Activated naive CD8-positive, alpha-beta T cell treated with anti-CD3 and anti-CD28 coated beads, Interleukin-2, amount 50 U/mL, for 16 hours (primary cell): ENCODE results near the gene SUSD1.

Experiments used
- DNase-seq: peaks from one replicate; pipeline ENCODE4 v3.0.0-alpha.2; 2020; ENCODE audit warnings: low read depth, low spot score

Gene SUSD1

GRCh38 chr9:112069318-112070169 lies 105.6 kb downstream of the SUSD1 start:
- DNase-seq: no peak

GRCh38 chr9:112065806-112066606 lies 109.1 kb downstream of the SUSD1 start:
- DNase-seq: no peak

GRCh38 chr9:112064871-112065270 lies 110.2 kb downstream of the SUSD1 start:
- no peak for DNase-seq

- DNase-seq: no peak
Measured at GRCh38 chr9:112063586-112063985, 111.5 kb downstream of the SUSD1 start.

GRCh38 chr9:112063151-112063550 lies 111.9 kb downstream of the SUSD1 start:
- DNase-seq: no peak

GRCh38 chr9:112061152-112061740 lies 113.9 kb downstream of the SUSD1 start:
- no peak for DNase-seq

GRCh38 chr9:112059966-112060320 lies 115.2 kb downstream of the SUSD1 start:
- no peak for DNase-seq

GRCh38 chr9:112059145-112059965 lies 115.7 kb downstream of the SUSD1 start:
- DNase-seq: no peak

GRCh38 chr9:112056996-112057395 lies 118.1 kb downstream of the SUSD1 start:
- DNase-seq: no peak

- DNase-seq: no peak
Measured at GRCh38 chr9:112054916-112055315, 120.2 kb downstream of the SUSD1 start.

GRCh38 chr9:112051812-112052211 lies 123.3 kb downstream of the SUSD1 start:
- DNase-seq: no peak

GRCh38 chr9:112050544-112051475 lies 124.3 kb downstream of the SUSD1 start:
- no peak for DNase-seq

- no peak for DNase-seq
Measured at GRCh38 chr9:112049811-112050516, 125.1 kb downstream of the SUSD1 start.

- DNase-seq: no peak
Measured at GRCh38 chr9:112048924-112049691, 126.0 kb downstream of the SUSD1 start.

GRCh38 chr9:112047538-112048066 lies 127.5 kb downstream of the SUSD1 start:
- DNase-seq: no peak

- DNase-seq: no peak
Measured at GRCh38 chr9:112046181-112046580, 128.9 kb downstream of the SUSD1 start.

- DNase-seq: no peak
Measured at GRCh38 chr9:112044881-112045280, 130.2 kb downstream of the SUSD1 start.

- no peak for DNase-seq
Measured at GRCh38 chr9:112044186-112044585, 130.9 kb downstream of the SUSD1 start.

GRCh38 chr9:112043423-112043822 lies 131.7 kb downstream of the SUSD1 start:
- no peak for DNase-seq
